ENCODE data around the gene MRPL50.

The MRPL50 gene

GRCh38 chr9:101375546-101375945 is 22.9 kb downstream of the MRPL50 start:
- DNase-seq (ENCODE audit: low read depth): peak; percentile 44

- no peak for DNase-seq (ENCODE audit: low read depth)
These were observed 25.9 kb downstream of the MRPL50 start for GRCh38 chr9:101372327-101373118.

- DNase-seq (ENCODE audit: low read depth): no peak
These were observed 26.6 kb downstream of the MRPL50 start for GRCh38 chr9:101371813-101372212.

GRCh38 chr9:101369884-101370531 is 28.4 kb downstream of the MRPL50 start:
- DNase-seq (ENCODE audit: low read depth): no peak

- peak; percentile 41 for DNase-seq (ENCODE audit: low read depth)
These were observed 29.1 kb downstream of the MRPL50 start for GRCh38 chr9:101369286-101369685.

- no peak for DNase-seq (ENCODE audit: low read depth)
These were observed 31.1 kb downstream of the MRPL50 start for GRCh38 chr9:101367323-101367722.

DNA sequence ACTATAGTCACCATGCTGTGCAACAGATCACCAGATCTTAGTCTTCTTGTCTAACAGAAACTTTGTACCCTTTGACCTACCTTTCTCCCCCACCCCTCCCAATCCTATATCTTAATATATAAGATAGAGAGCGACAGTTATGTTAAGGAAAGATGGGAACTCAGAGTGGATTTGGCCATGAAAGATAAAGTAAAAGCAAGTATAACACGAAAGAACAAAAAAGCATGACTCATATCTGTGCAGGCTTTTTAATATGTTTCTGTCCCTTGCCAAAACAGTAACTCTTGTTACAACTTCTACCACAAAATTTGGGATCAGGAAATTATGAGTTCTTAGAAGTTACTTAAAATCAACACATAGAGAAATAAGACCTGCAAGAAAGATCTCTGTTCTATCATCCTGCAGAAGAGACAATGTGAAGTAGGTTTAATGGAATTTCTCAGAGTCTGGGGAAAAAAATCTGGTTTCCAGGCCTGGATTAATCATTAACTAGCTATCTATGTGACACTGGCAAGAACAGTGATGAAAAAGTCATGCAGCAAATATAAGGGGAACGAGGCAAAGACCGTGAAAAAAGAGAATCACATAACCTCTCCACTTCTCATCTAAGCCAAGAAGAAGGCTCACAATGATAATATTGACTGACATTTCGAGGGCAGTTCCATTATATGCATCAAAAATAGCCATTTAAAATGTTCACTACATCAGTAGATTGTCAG is 32.2 kb downstream of the MRPL50 start:
- DNase-seq (ENCODE audit: low read depth): peak; percentile 33

GRCh38 chr9:101365181-101365580 is 33.2 kb downstream of the MRPL50 start:
- peak; percentile 41 for DNase-seq (ENCODE audit: low read depth)

- no peak for DNase-seq (ENCODE audit: low read depth)
These were observed 36.0 kb downstream of the MRPL50 start for GRCh38 chr9:101362450-101362849.

DNA sequence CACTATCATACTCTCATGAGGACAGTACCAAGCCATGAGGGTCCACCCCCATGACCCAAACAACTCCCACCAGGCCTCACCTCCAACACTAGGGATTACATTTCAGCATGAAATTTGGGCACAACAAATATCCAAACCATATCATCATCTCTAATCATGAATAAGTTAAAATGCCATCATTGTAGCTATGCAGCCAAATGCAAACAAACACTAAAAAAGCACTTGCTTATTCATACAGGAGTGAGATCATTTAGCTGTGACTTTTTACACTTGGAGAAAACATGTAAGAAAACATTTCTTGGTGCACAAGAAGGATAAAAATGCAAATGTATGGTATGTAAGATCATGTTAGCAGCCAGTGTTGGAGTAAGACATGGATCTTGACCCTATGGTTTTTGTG is 37.8 kb downstream of the MRPL50 start:
- no peak for DNase-seq (ENCODE audit: low read depth)

DNA sequence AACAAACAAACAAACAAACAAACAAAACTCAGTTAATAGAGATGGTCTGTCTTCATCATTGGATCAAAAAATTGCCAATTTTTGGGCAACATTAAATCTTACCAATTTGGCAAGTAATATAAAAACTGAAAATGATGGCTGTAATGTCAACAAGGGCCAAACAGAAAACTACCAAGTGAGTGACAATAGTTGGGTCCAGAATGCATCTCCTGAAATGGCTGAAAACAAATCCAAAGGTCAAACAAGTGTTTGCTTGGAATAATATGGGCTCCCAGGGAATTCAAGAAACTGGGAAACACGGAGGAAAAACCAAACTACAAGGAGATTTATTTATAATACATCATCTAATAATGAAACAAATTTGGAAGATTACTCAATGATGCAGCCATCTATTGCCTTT is 38.7 kb downstream of the MRPL50 start:
- DNase-seq (ENCODE audit: low read depth): no peak

GRCh38 chr9:101356619-101357018 is 41.8 kb downstream of the MRPL50 start:
- no peak for DNase-seq (ENCODE audit: low read depth)

GRCh38 chr9:101354765-101355708 is 43.4 kb downstream of the MRPL50 start:
- DNase-seq (ENCODE audit: low read depth): no peak

DNA sequence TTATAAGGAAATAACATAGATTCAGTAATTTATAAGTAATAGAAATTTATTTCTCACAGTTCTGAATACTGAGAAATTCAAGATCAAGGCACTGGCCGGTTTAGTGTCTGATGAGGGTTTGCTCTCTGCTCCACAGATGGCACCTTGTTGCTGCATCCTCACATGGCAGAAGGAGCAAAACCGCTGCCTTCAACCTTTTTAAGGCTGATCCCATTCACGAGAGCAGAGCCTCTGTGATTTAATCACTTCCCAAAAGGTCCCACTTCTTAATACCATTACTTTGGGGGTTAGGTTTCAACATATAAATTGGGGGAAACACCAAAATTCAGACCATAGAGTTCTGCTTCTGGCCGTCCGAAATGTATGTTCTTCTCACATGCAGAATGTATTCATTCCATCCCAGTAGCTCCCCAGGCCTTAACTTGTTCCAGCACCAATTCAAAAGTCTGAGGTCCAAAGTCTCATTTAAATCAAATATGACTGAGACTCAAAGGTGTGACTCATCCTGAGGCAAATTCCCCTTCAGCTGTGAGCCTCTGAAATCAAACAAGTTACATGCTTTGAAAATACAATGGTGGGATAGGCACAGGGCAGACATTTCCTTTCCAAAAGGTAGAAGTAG is 44.2 kb downstream of the MRPL50 start:
- DNase-seq (ENCODE audit: low read depth): no peak

GRCh38 chr9:101353683-101354082 is 44.7 kb downstream of the MRPL50 start:
- no peak for DNase-seq (ENCODE audit: low read depth)

DNA sequence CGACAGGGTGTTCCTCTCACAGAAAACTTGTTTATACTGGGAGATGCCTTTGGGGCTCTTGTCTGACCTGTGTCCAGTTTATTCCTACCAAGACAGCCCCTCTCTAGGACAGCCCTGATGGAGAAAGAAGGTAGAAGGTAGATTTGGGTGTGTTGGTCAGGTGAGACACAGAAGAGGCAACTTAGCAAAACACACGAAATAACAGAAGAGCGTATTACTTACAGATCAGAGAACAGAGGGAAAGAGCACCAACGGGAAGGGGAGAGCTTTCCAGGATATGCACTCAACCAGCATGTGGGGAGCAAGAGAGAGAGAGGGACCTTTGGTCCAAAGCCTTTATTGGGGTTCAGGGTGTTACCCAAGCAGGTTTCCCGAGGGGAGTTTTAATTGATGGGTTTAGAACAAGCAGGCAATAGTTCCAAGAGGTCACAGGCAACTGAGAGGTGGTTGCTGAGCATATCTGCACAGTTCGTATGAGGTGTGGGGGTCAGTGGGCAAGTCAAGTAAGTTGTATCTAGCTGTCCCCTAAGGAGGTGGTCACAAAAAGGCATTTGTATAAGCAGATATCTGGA is 45.4 kb downstream of the MRPL50 start:
- DNase-seq (ENCODE audit: low read depth): no peak

DNA sequence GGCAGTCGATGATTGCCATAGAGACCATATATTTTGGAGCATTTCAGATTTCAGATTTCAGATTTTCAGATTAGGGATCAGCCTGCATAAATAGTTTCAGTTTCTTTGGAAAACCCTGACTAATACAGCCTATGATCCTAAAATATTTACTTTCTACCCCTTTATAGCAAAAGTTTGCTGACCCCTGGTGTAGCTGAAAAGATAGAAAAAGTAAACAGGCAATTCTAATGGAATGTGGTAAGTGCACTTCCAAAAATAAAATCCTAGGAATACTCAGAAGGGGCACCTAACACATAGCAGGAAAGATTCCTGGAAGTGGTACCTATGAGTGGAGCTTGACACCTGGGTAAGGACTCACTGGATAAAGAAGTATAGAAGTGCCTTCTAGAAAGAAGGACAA is 48.1 kb downstream of the MRPL50 start:
- no peak for DNase-seq (ENCODE audit: low read depth)

- DNase-seq (ENCODE audit: low read depth): no peak
These were observed 55.8 kb downstream of the MRPL50 start for GRCh38 chr9:101342595-101342994.

DNA sequence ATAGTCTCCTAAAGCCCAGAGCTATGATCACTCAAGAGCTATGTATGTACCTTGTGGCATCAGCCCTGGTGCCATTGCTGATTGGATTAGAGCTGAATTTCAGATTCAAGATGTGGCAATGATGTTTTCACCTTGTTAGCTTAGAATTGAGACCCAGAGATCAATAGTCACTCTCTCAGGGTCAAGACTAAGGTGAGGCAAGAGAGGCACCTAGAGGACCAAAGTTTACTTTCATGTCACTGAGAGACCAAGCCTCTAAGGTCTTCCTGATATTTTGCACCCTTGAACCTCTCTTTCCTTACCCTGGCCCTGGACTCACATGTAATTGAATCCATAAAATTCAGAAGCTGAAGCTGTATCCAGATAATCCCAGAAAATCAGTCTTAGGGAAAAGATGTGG is 56.5 kb downstream of the MRPL50 start:
- DNase-seq (ENCODE audit: low read depth): no peak
